K562 (cell line): ENCODE measurements around the gene PSAP. TPM values are rescaled to one million over a fixed set of nuclear protein-coding genes. Genes with fewer than 3 reads are reported as not detected.

Experiments
- ATF3 ChIP-seq, 2 experiments: fragments of 450-650 bp in 1 of 2; sonication (generic) in 1 of 2; formaldehyde crosslinking in 1 of 2; IDR thresholded peaks in 1 of 2; conservative IDR thresholded peaks in 1 of 2; 2 replicates each; pipeline versions ENCODE4 v1.6.1 to v1.8.1; 2016 to 2023; ENCODE audit warnings: mild to moderate bottlenecking in 2 of 2, moderate library complexity in 2 of 2, inconsistent platforms in 1 of 2, missing genetic modification reagents in 1 of 2
- CEBPZ ChIP-seq: fragments of 150-350 bp; IDR thresholded peaks from 2 replicates; pipeline ENCODE4 v1.6.1; 2014; ENCODE audit warnings: low read depth, mild to moderate bottlenecking, low read length, borderline replicate concordance
- CGGBP1 ChIP-seq: fragments of 250-450 bp; sonication (Bioruptor Pico); IDR thresholded peaks from 2 replicates; pipeline ENCODE4 v1.9.0; 2021; ENCODE audit warnings: mild to moderate bottlenecking
- CSDE1 ChIP-seq, 2 experiments: fragments of 450-650 bp; IDR thresholded peaks; 2 replicates each; pipeline ENCODE4 v1.6.1; 2016; ENCODE audit warnings: mild to moderate bottlenecking in 1 of 2
- ETS1 ChIP-seq: conservative IDR thresholded peaks from 2 replicates; pipeline ENCODE4 v1.6.1; 2011; ENCODE audit warnings: low read depth, mild to moderate bottlenecking, low read length; ENCODE audit not compliant: control insufficient read depth
- HES1 ChIP-seq: fragments of 450-650 bp; IDR thresholded peaks from 2 replicates; pipeline ENCODE4 v1.6.1; 2016; ENCODE audit warnings: low read depth, mild to moderate bottlenecking, moderate library complexity
- KLF6 ChIP-seq: fragments of 250-450 bp; sonication (Bioruptor Pico); IDR thresholded peaks from 2 replicates; pipeline ENCODE4 v1.4.0; 2020; ENCODE audit warnings: mild to moderate bottlenecking, moderate library complexity, borderline replicate concordance
- NCOA6 ChIP-seq: fragments of 450-650 bp; IDR thresholded peaks from 2 replicates; pipeline ENCODE4 v1.6.1; 2017; ENCODE audit warnings: mild to moderate bottlenecking
- NFIX ChIP-seq: fragments of 250-450 bp; sonication (Bioruptor Pico); IDR thresholded peaks from 2 replicates; pipeline ENCODE4 v1.4.0; 2020; ENCODE audit warnings: low read depth, mild to moderate bottlenecking, moderate library complexity
- NR2C2 ChIP-seq, 2 experiments: fragments of 200-800 bp in 1 of 2; sonication (Bioruptor generic) in 1 of 2; sonication (generic) in 1 of 2; formaldehyde crosslinking in 1 of 2; IDR thresholded peaks; 2 replicates each; pipeline versions ENCODE4 v1.6.1 to v1.8.0; 2016 to 2022; ENCODE audit warnings: mild to moderate bottlenecking in 1 of 2, missing compliant biosample characterization in 1 of 2, missing genetic modification characterization in 1 of 2, missing genetic modification reagents in 1 of 2
- PTBP1 ChIP-seq: fragments of 200-400 bp; formaldehyde crosslinking; IDR thresholded peaks from 2 replicates; pipeline ENCODE4 v1.6.1; 2017; ENCODE audit warnings: low read depth, low read length
- SIN3B ChIP-seq: fragments of 450-650 bp; IDR thresholded peaks from 2 replicates; pipeline ENCODE4 v1.6.1; 2017; ENCODE audit warnings: low read depth, mild to moderate bottlenecking, moderate library complexity
- SLC30A9 ChIP-seq: fragments of 250-450 bp; sonication (Bioruptor Pico); IDR thresholded peaks from 2 replicates; pipeline ENCODE4 v1.8.0; 2022; ENCODE audit warnings: mild to moderate bottlenecking, moderate library complexity
- TSC22D4 ChIP-seq: fragments of 450-650 bp; IDR thresholded peaks from 2 replicates; pipeline ENCODE4 v1.6.1; 2016; ENCODE audit warnings: missing genetic modification characterization, missing biosample characterization, control low read depth
- ZBED1 ChIP-seq: IDR thresholded peaks from 2 replicates; pipeline ENCODE4 v1.6.1; 2014
- ZBTB33 ChIP-seq: sonication (generic); formaldehyde crosslinking; IDR thresholded peaks from 2 replicates; pipeline ENCODE4 v1.8.1; 2023; ENCODE audit warnings: mild to moderate bottlenecking, missing genetic modification reagents
- ZNF589 ChIP-seq: fragments of 200-800 bp; sonication (Bioruptor generic); IDR thresholded peaks from 2 replicates; pipeline ENCODE4 v1.6.1; 2016; ENCODE audit warnings: low read depth, missing genetic modification characterization, missing compliant biosample characterization
- ZNF764 ChIP-seq: fragments of 250-450 bp; sonication (Bioruptor Pico); IDR thresholded peaks from 2 replicates; pipeline ENCODE4 v1.4.0; 2020; ENCODE audit warnings: low read depth, mild to moderate bottlenecking, moderate library complexity
- polyA plus RNA-seq, 8 experiments: library from polyadenylated mRNA; depleted of rRNA in 4 of 8; stranded (reverse) in 5 of 8; unstranded in 3 of 8; fragments of >200 nt; fragmentation: Nextera tagmentation in 2 of 8; fragmentation: Illumina TruSeq in 1 of 8; extraction: Ambion mirVana in 2 of 8; extraction: Trizol in 1 of 8; gene quantifications; 2 replicates each; pipeline versions ENCODE4 v1.2.1 to v1.2.3, GENCODE V29; 2011 to 2014; ENCODE audit warnings: inconsistent platforms in 1 of 8, missing spikeins in 1 of 8
- total RNA-seq, 7 experiments: library from RNA; depleted of rRNA in 6 of 7; stranded (reverse); fragments of >200 nt in 6 of 7; fragmentation: Illumina TruSeq in 2 of 7; extraction: Trizol in 2 of 7; gene quantifications; 2 replicates each; pipeline versions ENCODE4 v1.2.1 to v1.2.3, GENCODE V29; 2011 to 2021; ENCODE audit warnings: low replicate concordance in 1 of 7

Gene PSAP
- total and polyA plus RNA-seq, 9 of the 15 experiments (the other 6 are each of a cell fraction or from before 2014, with no cell fraction given), result 245 to 700 (median 429) TPM

- TF ChIP-seq ZNF764 (CRISPR knock-in tag) (no peak), NR2C2 (CRISPR knock-in tag; IDR thresholded peaks at IDR 0.05) (0 out of 2 replicates have a peak, but pooled peaks have one; percentile 44), NR2C2 (tag; IDR thresholded peaks at IDR 0.05) (no peak; the same call in 1 of the 2 replicates), CGGBP1 (CRISPR knock-in tag) (no peak), PTBP1 (0 out of 2 replicates have a peak, but pooled peaks have one; percentile 41), SLC30A9 (CRISPR knock-in tag) (no peak), CSDE1 (IDR thresholded peaks at IDR 0.05) (no peak; a peak in 1 of 4 replicates), ZBTB33 (CRISPR knock-in tag) (no peak), ZNF589 (CRISPR knock-in tag) (no peak), ETS1 (0 out of 2 replicates have a peak, but pooled peaks have one; percentile 57), NCOA6 (no peak), NFIX (no peak), HES1 (no peak), CEBPZ (no peak), KLF6 (CRISPR knock-in tag) (no peak; the same call in 1 of the 2 replicates), ATF3 (IDR thresholded peaks at IDR 0.05) (peak; percentile 89), ATF3 (CRISPR knock-in tag; conservative IDR thresholded peaks at IDR 0.05) (peak; percentile 67), SIN3B (no peak; the same call in 1 of the 2 replicates), TSC22D4 (tag) (no peak), ZBED1 (peak; percentile 18; the same call in 1 of the 2 replicates)
Measured at GRCh38 chr10:71850743-71851464, at the start of gene PSAP (continued).
